Aorta (tissue), 5 donors: ENCODE data around the gene PKMYT1. TPM values are rescaled to one million over a fixed set of nuclear protein-coding genes. Genes with fewer than 3 reads are reported as not detected.

Experiments used
- ATAC-seq: fragments of 200-7000 bp; cut with Tn5 transposase; one replicate; pipeline ENCODE4 v1.9.1; 2022; ENCODE audit warnings: moderate library complexity; ENCODE audit not compliant: low FRiP score
- DNase-seq, 2 donors: peaks; one replicate each; pipeline ENCODE4 v3.0.0-alpha.2; 2020
- H3K27ac ChIP-seq, 2 donors: one replicate each; pipeline ENCODE4 v1.5.1; 2013; ENCODE audit warnings: low read length in 2 of 2, mild to moderate bottlenecking in 2 of 2, moderate library complexity in 2 of 2, control low read depth in 1 of 2, inconsistent platforms in 1 of 2, low read depth in 1 of 2
- H3K27me3 ChIP-seq, 2 donors: one replicate each; pipeline ENCODE4 v1.6.1; 2013; ENCODE audit warnings: control low read depth in 1 of 2, low read length in 1 of 2, mild to moderate bottlenecking in 1 of 2, moderate library complexity in 1 of 2; ENCODE audit not compliant: insufficient read depth in 2 of 2, control insufficient read depth in 1 of 2
- H3K36me3 ChIP-seq, 2 donors: one replicate each; pipeline ENCODE4 v1.6.1; 2013; ENCODE audit warnings: control low read depth in 1 of 2, low read length in 1 of 2, mild to moderate bottlenecking in 1 of 2; ENCODE audit not compliant: insufficient read depth in 2 of 2, control insufficient read depth in 1 of 2
- H3K4me1 ChIP-seq, 2 donors: one replicate each; pipeline ENCODE4 v1.6.1; 2013; ENCODE audit warnings: low read length in 2 of 2, control low read depth in 1 of 2, mild to moderate bottlenecking in 1 of 2, moderate library complexity in 1 of 2; ENCODE audit not compliant: insufficient read depth in 2 of 2, control insufficient read depth in 1 of 2
- H3K4me3 ChIP-seq, 2 donors: one replicate each; pipeline ENCODE4 v1.5.1; 2013; ENCODE audit warnings: low read length in 2 of 2, control low read depth in 1 of 2, mild to moderate bottlenecking in 1 of 2
- H3K9me3 ChIP-seq: one replicate; pipeline ENCODE4 v1.6.1; 2013; ENCODE audit warnings: mild to moderate bottlenecking, low read length; ENCODE audit not compliant: control insufficient read depth
- WGBS, 2 donors: extraction: QIAGEN DNeasy Blood & Tissue Kit; methylation state at CpG; one replicate each; pipeline ENCODE4 v1.1.7; 2013; 5-methylcytosine and 5-hydroxymethylcytosine counted together
- intact Hi-C, 2 donors: fragments of 100-400 bp; cut with DNase I; formaldehyde crosslinking; loops; one replicate each; pipeline versions ENCODE4 v1.14.2 to v1.15.0; 2022
- polyA plus RNA-seq, 2 donors: library from polyadenylated mRNA; stranded (reverse); fragments of 200-250 nt; gene quantifications; one replicate each; pipeline ENCODE4 v1.2.3, GENCODE V29; 2013
- total RNA-seq, 2 donors: library from RNA; stranded (reverse); fragmentation: NEBNext Ultra II Directional; extraction: Animal tissue kit (Norgen Biotek cat#: 25700); gene quantifications; one replicate each; pipeline ENCODE4 v1.2.1, GENCODE V29; 2021
- donor health status: healthy with polysubstance abuse.
- donor health status: Bipolar disorder and iron deficiency.
- donor health status: DM: no; HTN: no; CAD: no.
- donor health status: DM: no; HTN: no; CAD: no.
- donor health status: DM: yes; HTN: yes; CAD: no.

The PKMYT1 gene
- total and polyA plus RNA-seq, 4 donors, result 1.1 to 2.4 (median 1.9) TPM

GRCh38 chr16:3012828-3013420, 32.7 kb upstream of the PKMYT1 start, which contains the start of gene CLDN9:
Gene CLDN9 (plus strand): TSS chr16:3012923. CDS start chr16:3013363, 440 bp downstream.
- Histone ChIP-seq H3K27ac (no peak within 1 kb of the TSS), H3K9me3 (no peaks in the 10 kb centered on the region), H3K27me3 (no peaks in the 10 kb centered on the region), H3K4me1 (no peaks in the 10 kb centered on the region), H3K36me3 (no peaks in the 10 kb centered on the region), H3K4me3 (no peak within 1 kb of the TSS)
- DNase-seq (no peak), ATAC-seq (no peak)
- 47 to 54% methylated on average over 27 of the region's 27 CpGs for WGBS, 2 donors
- intact Hi-C loops, result no loop called here

GRCh38 chr16:3012246-3012645, 32.0 kb upstream of the PKMYT1 start:
- Histone ChIP-seq H3K4me3 (no peak overlapping the region), H3K9me3 (no peaks in the 10 kb centered on the region), H3K27ac (no peak overlapping the region), H3K4me1 (no peaks in the 10 kb centered on the region), H3K36me3 (no peaks in the 10 kb centered on the region), H3K27me3 (no peaks in the 10 kb centered on the region)
- DNase-seq (no peak), ATAC-seq (no peak)
- WGBS, 2 donors, result 5 to 14% methylated on average over 19 of the region's 19 CpGs
- intact Hi-C loops, result no loop called here

- H3K4me3 ChIP-seq, result no peak overlapping the region
- H3K27me3 ChIP-seq, result no peaks in the 10 kb centered on the region
- WGBS, 2 donors, result 92 to 93% methylated on average over 8 of the region's 8 CpGs
- DNase-seq (no peak), ATAC-seq (no peak)
- H3K9me3 ChIP-seq, result no peaks in the 10 kb centered on the region
- no peak overlapping the region for H3K27ac ChIP-seq
- H3K36me3 ChIP-seq, result no peaks in the 10 kb centered on the region
- intact Hi-C loops, result no loop called here
- H3K4me1 ChIP-seq, result no peaks in the 10 kb centered on the region
These were observed 30.3 kb upstream of the PKMYT1 start for GRCh38 chr16:3010510-3010909.

GRCh38 chr16:3009568-3010390, 29.5 kb upstream of the PKMYT1 start:
- intact Hi-C loops, result no loop called here
- 40 to 49% methylated on average over 21 of the region's 21 CpGs for WGBS, 2 donors
- H3K4me3 ChIP-seq, result no peak overlapping the region
- DNase-seq, result no peak
- no peaks in the 10 kb centered on the region for H3K27me3 ChIP-seq
- ATAC-seq, result no peak
- no peak overlapping the region for H3K27ac ChIP-seq
- no peaks in the 10 kb centered on the region for H3K36me3 ChIP-seq
- H3K9me3 ChIP-seq, result no peaks in the 10 kb centered on the region
- H3K4me1 ChIP-seq, result no peaks in the 10 kb centered on the region

GRCh38 chr16:3008690-3009037, 28.4 kb upstream of the PKMYT1 start:
- no peaks in the 10 kb centered on the region for H3K4me1 ChIP-seq
- WGBS, 2 donors, result 25 to 38% methylated on average over 4 of the region's 4 CpGs
- H3K4me3 ChIP-seq, result no peak overlapping the region
- H3K27ac ChIP-seq, result no peak overlapping the region
- intact Hi-C loops, result no loop called here
- DNase-seq (no peak), ATAC-seq (no peak)
- no peaks in the 10 kb centered on the region for H3K9me3 ChIP-seq
- H3K36me3 ChIP-seq, result no peaks in the 10 kb centered on the region
- no peaks in the 10 kb centered on the region for H3K27me3 ChIP-seq

GRCh38 chr16:3007957-3008689, 27.9 kb upstream of the PKMYT1 start:
- 26 to 31% methylated on average over 17 of the region's 17 CpGs for WGBS, 2 donors
- no peaks in the 10 kb centered on the region for H3K27me3 ChIP-seq

GRCh38 chr16:3007059-3007956, 27.1 kb upstream of the PKMYT1 start:
- Histone ChIP-seq H3K4me1 (no peaks in the 10 kb centered on the region), H3K27me3 (no peaks in the 10 kb centered on the region), H3K4me3 (no peak overlapping the region), H3K9me3 (no peaks in the 10 kb centered on the region), H3K27ac (no peak overlapping the region), H3K36me3 (no peaks in the 10 kb centered on the region)
- WGBS, 2 donors, result 77 to 79% methylated on average over 13 of the region's 13 CpGs
- DNase-seq (no peak), ATAC-seq (no peak)
- intact Hi-C loops, result no loop called here

More at GRCh38 chr16:3007957-3008689, 27.9 kb upstream of the PKMYT1 start:
- Histone ChIP-seq H3K4me3 (no peak overlapping the region), H3K4me1 (no peaks in the 10 kb centered on the region), H3K27ac (no peak overlapping the region), H3K9me3 (no peaks in the 10 kb centered on the region), H3K36me3 (no peaks in the 10 kb centered on the region)
- DNase-seq, result no peak
- ATAC-seq, result no peak
- intact Hi-C loops, result no loop called here

- no peak overlapping the region for H3K4me3 ChIP-seq
- ATAC-seq, result no peak
- no peak for DNase-seq
- H3K36me3 ChIP-seq, result no peaks in the 10 kb centered on the region
- intact Hi-C loops, result no loop called here
- H3K9me3 ChIP-seq, result no peaks in the 10 kb centered on the region
- H3K4me1 ChIP-seq, result no peaks in the 10 kb centered on the region
- H3K27me3 ChIP-seq, result no peaks in the 10 kb centered on the region
- WGBS, 2 donors, result 20 to 21% methylated on average over 22 to 25 of the region's 25 CpGs
- no peak overlapping the region for H3K27ac ChIP-seq
These were observed 24.6 kb upstream of the PKMYT1 start for GRCh38 chr16:3004781-3005284.
